Measurements from ENCODE around the gene ANKRD11.
A peak's percentile ranks its signal among the peaks of the same experiment; 100 is the strongest.

Gene ANKRD11

DNA sequence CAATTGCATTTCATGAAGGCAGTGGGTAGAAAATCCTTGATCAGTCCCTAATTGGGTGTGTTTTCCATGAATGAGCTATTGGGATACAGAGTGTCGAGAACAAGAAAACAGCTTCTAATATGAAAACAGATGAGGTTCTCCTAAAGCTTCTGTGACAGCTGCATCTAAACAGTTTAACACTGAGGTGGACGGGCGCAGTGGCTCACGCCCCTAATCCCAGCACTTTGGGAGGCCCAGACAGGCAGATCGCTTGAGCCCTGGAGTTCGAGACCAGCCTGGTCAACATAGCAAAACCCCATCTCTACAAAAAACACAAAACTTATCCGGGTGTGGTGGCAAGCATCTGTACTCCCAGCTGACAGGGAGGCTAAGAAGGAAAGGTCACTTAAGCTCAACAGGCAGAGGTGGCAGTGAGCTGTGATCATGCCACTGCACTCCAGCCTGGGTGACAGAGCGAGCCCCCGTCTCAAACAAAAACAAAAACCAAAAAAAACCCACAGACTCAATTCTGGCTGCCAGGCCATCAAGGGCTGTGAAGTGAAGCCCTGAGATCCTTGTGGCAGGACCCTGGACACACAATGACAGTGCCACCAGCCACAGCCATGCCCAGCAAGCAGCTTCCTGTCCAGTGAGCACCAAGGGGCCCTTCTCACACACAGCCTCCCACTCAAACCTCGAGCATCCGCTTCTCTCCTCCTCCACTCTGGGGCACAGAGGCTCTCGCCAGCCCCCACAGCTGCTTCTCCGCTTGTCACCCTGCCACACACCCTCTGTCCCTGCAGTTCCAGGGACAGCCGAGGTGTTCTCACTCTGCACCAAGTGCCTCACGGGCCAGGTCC lies 44.0 kb downstream of the ANKRD11 start:
- Histone ChIP-seq H2BK5ac (ENCODE audit: low read depth, low read length, poor library complexity) (no peak overlapping the region), H3K4me1 (ENCODE audit: control insufficient read depth in 1 of 2, insufficient read depth in 2 of 2, low read length in 2 of 2) (peaks cover 21 to 22% of the 10 kb centered on the region in 2 experiments), H3K79me1 (ENCODE audit: low read length) (peaks cover 3% of the 10 kb centered on the region), H2BK120ac (ENCODE audit: insufficient read depth, low read length, poor library complexity) (no peak overlapping the region), H3K9me3 (ENCODE audit: insufficient read depth, low read depth, low read length) (peaks cover 2% of the 10 kb centered on the region), H3K79me2 (ENCODE audit: control insufficient read depth, insufficient read depth, low read length, poor library complexity) (peaks cover 34% of the 10 kb centered on the region), H3K36me3 (ENCODE audit: control insufficient read depth in 1 of 2, insufficient read depth in 2 of 2, low read length in 2 of 2) (no peaks in the 10 kb centered on the region), H2AK5ac (ENCODE audit: low read length) (no peak overlapping the region), H3K23ac (ENCODE audit: low read length) (no peak overlapping the region), H3K27me3 (ENCODE audit: insufficient read depth, low read length) (no peaks in the 10 kb centered on the region), H3K4ac (ENCODE audit: low read depth, low read length) (peak overlapping the region; percentile 93), H3K27ac (ENCODE audit: low read depth, low read length) (no peak overlapping the region), H4K12ac (ENCODE audit: low read depth, low read length) (no peak overlapping the region), H4K8ac (ENCODE audit: low read depth, low read length) (no peak overlapping the region), H2AFZ (ENCODE audit: insufficient read depth, low read length, poor library complexity) (peak overlapping the region; percentile 15), H3K4me2 (ENCODE audit: low read length) (no peak overlapping the region), H4K91ac (ENCODE audit: low read depth, low read length) (no peak overlapping the region), H3K14ac (ENCODE audit: low read length) (no peak overlapping the region), H2BK12ac (ENCODE audit: low read length) (no peak overlapping the region), H3K18ac (ENCODE audit: low read length) (no peak overlapping the region), H3K9ac (ENCODE audit: low read length) (no peak overlapping the region), H3K4me3 (ENCODE audit: low read depth, low read length) (no peak overlapping the region)
- WGBS (ENCODE audit: extremely low coverage, insufficient coverage, insufficient read length) = no CpG with 5 or more reads among the region's 15 CpGs
- no peak for DNase-seq

DNA sequence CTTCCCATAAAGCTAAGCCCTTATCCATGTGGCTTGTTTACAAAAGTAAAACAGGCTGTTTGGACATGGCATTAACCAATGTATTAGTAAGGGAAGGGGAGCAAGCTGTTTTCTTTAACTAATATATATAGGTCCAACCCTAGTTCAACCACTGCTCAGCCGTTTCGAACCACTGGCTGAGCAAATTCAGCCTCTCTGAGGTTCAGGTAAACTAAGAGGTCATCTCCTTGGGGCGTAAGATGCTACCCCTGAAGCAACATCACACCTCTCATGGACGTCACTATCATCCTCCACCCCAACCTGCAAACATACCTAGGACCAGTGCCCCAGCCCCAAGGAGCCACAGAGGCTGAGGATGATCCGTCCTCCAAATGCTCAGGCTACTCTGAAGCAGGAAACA lies 45.2 kb downstream of the ANKRD11 start:
- Histone ChIP-seq H3K4me3 (ENCODE audit: low read depth, low read length) (no peak overlapping the region), H3K79me1 (ENCODE audit: low read length) (peaks cover 3% of the 10 kb centered on the region), H2BK5ac (ENCODE audit: low read depth, low read length, poor library complexity) (no peak overlapping the region), H2AFZ (ENCODE audit: insufficient read depth, low read length, poor library complexity) (no peak overlapping the region), H3K9me3 (ENCODE audit: insufficient read depth, low read depth, low read length) (peaks cover 2% of the 10 kb centered on the region), H3K4ac (ENCODE audit: low read depth, low read length) (peak overlapping the region; percentile 74), H2AK5ac (ENCODE audit: low read length) (no peak overlapping the region), H3K79me2 (ENCODE audit: control insufficient read depth, insufficient read depth, low read length, poor library complexity) (peaks cover 40% of the 10 kb centered on the region), H3K27ac (ENCODE audit: low read depth, low read length) (no peak overlapping the region), H3K36me3 (ENCODE audit: control insufficient read depth in 1 of 2, insufficient read depth in 2 of 2, low read length in 2 of 2) (no peaks in the 10 kb centered on the region), H4K12ac (ENCODE audit: low read depth, low read length) (no peak overlapping the region), H2BK120ac (ENCODE audit: insufficient read depth, low read length, poor library complexity) (no peak overlapping the region), H3K4me2 (ENCODE audit: low read length) (no peak overlapping the region), H3K18ac (ENCODE audit: low read length) (no peak overlapping the region), H4K8ac (ENCODE audit: low read depth, low read length) (no peak overlapping the region), H3K23ac (ENCODE audit: low read length) (no peak overlapping the region), H4K91ac (ENCODE audit: low read depth, low read length) (no peak overlapping the region), H3K27me3 (ENCODE audit: insufficient read depth, low read length) (no peaks in the 10 kb centered on the region), H3K14ac (ENCODE audit: low read length) (no peak overlapping the region), H3K4me1 (ENCODE audit: control insufficient read depth in 1 of 2, insufficient read depth in 2 of 2, low read length in 2 of 2) (peaks cover 21% of the 10 kb centered on the region in 2 experiments), H2BK12ac (ENCODE audit: low read length) (no peak overlapping the region), H3K9ac (ENCODE audit: low read length) (no peak overlapping the region)
- no peak for DNase-seq
- WGBS (ENCODE audit: extremely low coverage, insufficient coverage, insufficient read length) = no CpG with 5 or more reads among the region's 5 CpGs

DNA sequence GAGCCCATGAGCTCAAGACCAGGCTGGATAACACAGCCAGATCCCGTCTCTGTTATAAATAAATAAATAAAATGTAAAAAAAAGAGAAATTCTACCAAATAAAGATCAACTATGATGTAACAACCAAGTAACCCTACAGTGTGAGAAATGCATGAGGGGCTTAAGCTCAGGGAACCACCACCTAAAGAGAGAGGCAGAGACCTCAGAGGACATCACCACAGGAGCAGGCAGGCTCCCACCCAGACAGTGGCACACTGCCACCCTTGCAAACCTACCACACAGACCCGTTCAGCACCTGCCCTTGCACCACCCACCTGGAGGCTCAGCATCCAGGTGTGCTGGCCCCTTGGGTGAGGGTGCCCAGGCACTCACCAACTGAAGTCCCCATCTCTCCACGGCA lies 45.6 kb downstream of the ANKRD11 start:
- Histone ChIP-seq H4K12ac (ENCODE audit: low read depth, low read length) (no peak overlapping the region), H3K36me3 (ENCODE audit: control insufficient read depth in 1 of 2, insufficient read depth in 2 of 2, low read length in 2 of 2) (peaks cover 0 to 2% of the 10 kb centered on the region in 2 experiments), H3K18ac (ENCODE audit: low read length) (peak overlapping the region; percentile 4)

DNA sequence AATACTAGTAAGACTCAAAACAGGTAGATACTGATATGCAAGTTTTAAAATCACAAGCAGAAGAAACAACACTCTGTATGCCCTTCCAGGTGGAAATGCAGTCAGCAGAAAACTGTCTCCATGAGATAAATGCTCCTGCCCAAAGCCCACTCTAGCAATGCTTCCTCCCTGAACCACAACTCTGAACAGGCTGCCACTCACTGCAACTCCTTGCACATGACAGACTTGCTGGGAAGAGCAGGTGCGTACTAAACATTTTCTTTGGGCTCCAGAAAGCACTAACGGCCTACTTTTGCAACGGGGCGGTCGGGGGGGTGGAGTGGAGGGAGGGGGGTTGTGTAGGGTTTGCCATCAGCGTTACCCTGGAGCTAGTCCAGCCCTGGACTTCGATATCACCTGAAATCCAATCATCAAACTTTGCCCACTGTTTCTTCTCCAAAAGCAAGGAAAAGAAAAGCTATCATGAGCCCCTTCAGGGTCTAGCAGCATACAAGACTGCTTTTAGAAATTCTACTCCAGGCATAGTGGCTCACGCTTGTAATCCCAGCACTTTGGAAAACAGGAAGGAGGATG lies 46.1 kb downstream of the ANKRD11 start:
- no CpG with 5 or more reads among the region's 8 CpGs for WGBS (ENCODE audit: extremely low coverage, insufficient coverage, insufficient read length)
- Histone ChIP-seq H3K23ac (ENCODE audit: low read length) (no peak overlapping the region), H2BK5ac (ENCODE audit: low read depth, low read length, poor library complexity) (no peak overlapping the region)

More for the DNA sequence above, 45.6 kb downstream of the ANKRD11 start:
- Histone ChIP-seq H3K4me3 (ENCODE audit: low read depth, low read length) (no peak overlapping the region), H2BK12ac (ENCODE audit: low read length) (no peak overlapping the region), H3K14ac (ENCODE audit: low read length) (no peak overlapping the region), H3K79me1 (ENCODE audit: low read length) (peaks cover 3% of the 10 kb centered on the region), H3K9me3 (ENCODE audit: insufficient read depth, low read depth, low read length) (peaks cover 2% of the 10 kb centered on the region), H4K8ac (ENCODE audit: low read depth, low read length) (no peak overlapping the region), H2AFZ (ENCODE audit: insufficient read depth, low read length, poor library complexity) (no peak overlapping the region), H2AK5ac (ENCODE audit: low read length) (no peak overlapping the region), H2BK120ac (ENCODE audit: insufficient read depth, low read length, poor library complexity) (no peak overlapping the region), H3K79me2 (ENCODE audit: control insufficient read depth, insufficient read depth, low read length, poor library complexity) (peaks cover 43% of the 10 kb centered on the region), H2BK5ac (ENCODE audit: low read depth, low read length, poor library complexity) (no peak overlapping the region), H3K23ac (ENCODE audit: low read length) (no peak overlapping the region), H3K27me3 (ENCODE audit: insufficient read depth, low read length) (no peaks in the 10 kb centered on the region), H3K4me2 (ENCODE audit: low read length) (no peak overlapping the region), H4K91ac (ENCODE audit: low read depth, low read length) (no peak overlapping the region), H3K27ac (ENCODE audit: low read depth, low read length) (no peak overlapping the region), H3K9ac (ENCODE audit: low read length) (no peak overlapping the region), H3K4ac (ENCODE audit: low read depth, low read length) (peak overlapping the region; percentile 50), H3K4me1 (ENCODE audit: control insufficient read depth in 1 of 2, insufficient read depth in 2 of 2, low read length in 2 of 2) (peaks cover 17 to 18% of the 10 kb centered on the region in 2 experiments)
- DNase-seq = no peak
- no CpG with 5 or more reads among the region's 3 CpGs for WGBS (ENCODE audit: extremely low coverage, insufficient coverage, insufficient read length)

More for the DNA sequence above, 46.1 kb downstream of the ANKRD11 start:
- no peak overlapping the region for H3K4me3 ChIP-seq (ENCODE audit: low read depth, low read length)
- no peak overlapping the region for H3K9ac ChIP-seq (ENCODE audit: low read length)
- H3K79me1 ChIP-seq (ENCODE audit: low read length) = peaks cover 3% of the 10 kb centered on the region
- DNase-seq = no peak
- H4K8ac ChIP-seq (ENCODE audit: low read depth, low read length) = no peak overlapping the region
- no peak overlapping the region for H3K4me2 ChIP-seq (ENCODE audit: low read length)
- peaks cover 0 to 3% of the 10 kb centered on the region in 2 experiments for H3K36me3 ChIP-seq (ENCODE audit: control insufficient read depth in 1 of 2, insufficient read depth in 2 of 2, low read length in 2 of 2)
- no peak overlapping the region for H2BK120ac ChIP-seq (ENCODE audit: insufficient read depth, low read length, poor library complexity)
- H3K14ac ChIP-seq (ENCODE audit: low read length) = no peak overlapping the region
- no peak overlapping the region for H3K27ac ChIP-seq (ENCODE audit: low read depth, low read length)
- H2AK5ac ChIP-seq (ENCODE audit: low read length) = no peak overlapping the region
- peaks cover 15 to 17% of the 10 kb centered on the region in 2 experiments for H3K4me1 ChIP-seq (ENCODE audit: control insufficient read depth in 1 of 2, insufficient read depth in 2 of 2, low read length in 2 of 2)
- no peak overlapping the region for H2BK12ac ChIP-seq (ENCODE audit: low read length)
- no peak overlapping the region for H4K12ac ChIP-seq (ENCODE audit: low read depth, low read length)
- H3K4ac ChIP-seq (ENCODE audit: low read depth, low read length) = peak overlapping the region; percentile 37
- no peak overlapping the region for H3K18ac ChIP-seq (ENCODE audit: low read length)
- H3K9me3 ChIP-seq (ENCODE audit: insufficient read depth, low read depth, low read length) = peaks cover 2% of the 10 kb centered on the region
- no peak overlapping the region for H2AFZ ChIP-seq (ENCODE audit: insufficient read depth, low read length, poor library complexity)
- H3K27me3 ChIP-seq (ENCODE audit: insufficient read depth, low read length) = no peaks in the 10 kb centered on the region
- no peak overlapping the region for H4K91ac ChIP-seq (ENCODE audit: low read depth, low read length)
- H3K79me2 ChIP-seq (ENCODE audit: control insufficient read depth, insufficient read depth, low read length, poor library complexity) = peaks cover 45% of the 10 kb centered on the region

Data from trophoblast cell (in vitro differentiated cells and primary cell).